Right renal cortex interstitium (tissue), 3 donors: ENCODE measurements around the gene RBM14. TPM values are rescaled to one million over a fixed set of nuclear protein-coding genes. Genes with fewer than 3 reads are reported as not detected.

Experiments
- DNase-seq, 3 donors: peaks; one replicate each; pipeline ENCODE4 v3.0.0-alpha.2; 2013; ENCODE audit warnings: low read depth in 3 of 3, low spot score in 2 of 3
- polyA plus RNA-seq, 3 donors: library from polyadenylated mRNA; unstranded; fragments of 120-200 nt; gene quantifications; one replicate each; pipeline ENCODE4 v1.2.1, GENCODE V29; 2013; ENCODE audit not compliant: insufficient read length in 3 of 3

The RBM14 gene
- polyA plus RNA-seq, 3 donors, result 53.8 to 60.4 (median 54.6) TPM

DNA sequence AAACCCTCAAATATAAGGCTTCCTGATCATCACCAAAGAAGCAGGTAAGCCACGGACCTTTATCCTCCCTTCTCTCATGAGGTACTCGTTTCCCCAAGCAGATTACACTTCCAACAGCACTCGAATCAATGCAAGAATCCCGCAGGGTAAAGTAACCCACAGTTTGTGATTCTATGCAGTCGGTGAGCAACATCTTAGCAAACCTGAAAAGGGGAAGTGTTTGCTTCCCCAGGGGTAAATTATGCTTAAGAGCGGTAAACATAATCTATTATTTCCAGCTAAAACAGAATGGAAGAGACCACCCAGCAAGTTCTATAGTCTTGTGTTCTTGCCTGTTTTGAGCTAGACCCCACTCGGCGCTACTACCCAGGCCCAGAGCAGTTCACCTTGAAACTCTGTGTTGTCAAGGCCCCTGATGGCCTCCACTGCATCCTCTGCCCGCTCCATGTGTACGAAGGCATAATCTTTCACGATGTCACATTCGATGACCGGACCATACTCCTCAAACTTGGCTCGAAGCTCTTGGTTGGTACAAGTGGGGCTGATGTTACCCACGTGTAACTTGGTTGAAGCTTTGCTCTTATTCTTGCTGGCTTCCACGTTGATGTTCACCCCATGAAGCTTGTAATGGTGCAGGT lies 60.0 kb downstream of the RBM14 start:
- DNase-seq, result no peak

Other genes with a start within 250 kb of the RBM14 start
- 10 to 100 TPM; 17.5 to 18.2 (median 17.9) TPM for gene SLC29A2, start 244.9 kb upstream of the RBM14 start, polyA plus RNA-seq
- gene NPAS4, start 195.6 kb upstream of the RBM14 start, polyA plus RNA-seq, result under 1 TPM; 0.06 to 0.11 (median 0.11) TPM
- 10 to 100 TPM; 69.6 to 74.7 (median 72.5) TPM for gene MRPL11, start 177.8 kb upstream of the RBM14 start, polyA plus RNA-seq
- 1 to 10 TPM; 4.1 to 4.7 (median 4.6) TPM for gene PELI3, start 149.7 kb upstream of the RBM14 start, polyA plus RNA-seq
- 10 to 100 TPM; 20.5 to 22.5 (median 20.6) TPM for gene DPP3, start 136.2 kb upstream of the RBM14 start, polyA plus RNA-seq
- gene BBS1, start 106.0 kb upstream of the RBM14 start, polyA plus RNA-seq, result 10 to 100 TPM; 59.1 to 67.6 (median 67.0) TPM
- 1 to 10 TPM; 6.5 to 7.3 (median 6.6) TPM for gene ZDHHC24, start 70.6 kb upstream of the RBM14 start, polyA plus RNA-seq
- under 1 TPM; 0.40 to 0.67 (median 0.53) TPM for gene ACTN3, start 69.7 kb upstream of the RBM14 start, polyA plus RNA-seq
- 100 to 1,000 TPM in 2 of 3 donors, 10 to 100 TPM in 1; 95.5 to 107 (median 105) TPM for gene CTSF, start 48.0 kb upstream of the RBM14 start, polyA plus RNA-seq
- gene CCDC87, start 23.6 kb upstream of the RBM14 start, polyA plus RNA-seq, result under 1 TPM; 0.28 to 0.36 (median 0.28) TPM
- gene CCS, start 23.4 kb upstream of the RBM14 start, polyA plus RNA-seq, result 10 to 100 TPM; 37.6 to 41.9 (median 39.5) TPM
- gene RBM4, start 22.1 kb downstream of the RBM14 start, polyA plus RNA-seq, result 100 to 1,000 TPM; 268 to 292 (median 286) TPM
- 10 to 100 TPM; 66.8 to 68.8 (median 66.8) TPM for gene RBM4B, start 61.3 kb downstream of the RBM14 start, polyA plus RNA-seq
- gene SPTBN2, start 112.6 kb downstream of the RBM14 start, polyA plus RNA-seq, result 10 to 100 TPM; 51.2 to 65.8 (median 52.4) TPM
- gene RCE1, start 226.8 kb downstream of the RBM14 start, polyA plus RNA-seq, result 10 to 100 TPM; 16.7 to 23.2 (median 20.0) TPM
- gene LRFN4, start 240.4 kb downstream of the RBM14 start, polyA plus RNA-seq, result 10 to 100 TPM; 11.7 to 13.3 (median 13.2) TPM